HUES6 (cell line): ENCODE measurements around the gene IRF2BP2.
A peak's percentile ranks its signal among the peaks of the same experiment; 100 is the strongest.

ENCODE experiments used
- H3K27ac ChIP-seq: 2 replicates; pipeline ENCODE4 v1.7.0; 2013; ENCODE audit warnings: low read depth, mild to moderate bottlenecking, low read length, inconsistent platforms
- H3K27me3 ChIP-seq: 2 replicates; pipeline ENCODE4 v1.6.1; 2013; ENCODE audit warnings: low read length; ENCODE audit not compliant: control insufficient read depth, insufficient read depth
- H3K36me3 ChIP-seq: 2 replicates; pipeline ENCODE4 v1.6.1; 2013; ENCODE audit warnings: low read length; ENCODE audit not compliant: control insufficient read depth, insufficient read depth
- H3K4me1 ChIP-seq: 2 replicates; pipeline ENCODE4 v1.6.1; 2013; ENCODE audit warnings: low read length; ENCODE audit not compliant: control insufficient read depth, insufficient read depth
- H3K4me3 ChIP-seq: 2 replicates; pipeline ENCODE4 v1.5.1; 2013; ENCODE audit warnings: low read depth, low read length
- H3K9ac ChIP-seq: one replicate; pipeline ENCODE4 v1.6.1; 2013; ENCODE audit warnings: mild to moderate bottlenecking, low read length
- H3K9me3 ChIP-seq: 2 replicates; pipeline ENCODE4 v1.6.1; 2013; ENCODE audit warnings: low read depth, low read length; ENCODE audit not compliant: control insufficient read depth, insufficient read depth

Gene IRF2BP2

DNA sequence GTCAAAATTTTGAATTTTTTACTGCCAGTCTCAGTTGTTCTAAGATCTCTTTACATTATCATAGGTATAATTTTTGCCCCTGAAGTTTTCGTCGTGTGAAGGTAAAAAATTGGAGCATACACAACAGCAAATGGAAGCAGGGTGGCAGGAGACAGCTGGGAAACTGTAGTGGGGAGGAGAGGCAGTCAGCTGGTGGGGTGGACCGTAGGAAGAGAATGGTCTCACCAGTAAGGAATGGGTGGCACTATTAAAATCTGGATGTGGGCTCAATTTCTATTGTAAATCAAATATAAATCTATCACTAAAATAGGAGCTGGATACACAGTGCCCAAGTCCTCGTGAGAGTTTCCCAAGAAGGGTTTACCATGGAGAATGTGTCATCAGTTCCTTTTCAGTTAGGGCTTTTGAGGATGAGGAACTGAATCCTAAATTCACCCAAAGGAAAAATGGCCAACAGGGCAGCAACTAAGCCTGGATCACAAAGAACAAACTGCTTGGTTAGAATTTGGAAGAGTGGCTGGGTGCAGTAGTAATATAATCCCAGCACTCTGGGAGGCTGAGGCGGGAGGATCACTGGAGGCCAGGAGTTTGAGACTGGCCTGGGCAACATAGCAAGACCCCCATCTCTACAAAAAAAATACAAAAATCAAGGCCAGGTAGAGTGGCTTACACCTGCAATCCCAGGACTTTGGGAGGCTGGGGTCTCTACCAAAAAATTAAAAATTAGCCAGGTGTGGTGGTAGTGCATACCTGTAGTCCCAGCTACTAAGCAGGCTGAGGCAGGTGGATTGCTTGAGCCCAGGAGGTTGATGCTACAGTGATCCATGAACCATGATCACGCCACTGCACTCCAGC lies 10.5 kb upstream of the IRF2BP2 start:
- no peak overlapping the region for H3K9ac ChIP-seq
- no peaks in the 10 kb centered on the region for H3K36me3 ChIP-seq
- no peak overlapping the region for H3K27ac ChIP-seq
- H3K9me3 ChIP-seq = no peaks in the 10 kb centered on the region
- H3K4me3 ChIP-seq = no peak overlapping the region
- H3K4me1 ChIP-seq = peaks cover 37% of the 10 kb centered on the region
- H3K27me3 ChIP-seq = no peaks in the 10 kb centered on the region

DNA sequence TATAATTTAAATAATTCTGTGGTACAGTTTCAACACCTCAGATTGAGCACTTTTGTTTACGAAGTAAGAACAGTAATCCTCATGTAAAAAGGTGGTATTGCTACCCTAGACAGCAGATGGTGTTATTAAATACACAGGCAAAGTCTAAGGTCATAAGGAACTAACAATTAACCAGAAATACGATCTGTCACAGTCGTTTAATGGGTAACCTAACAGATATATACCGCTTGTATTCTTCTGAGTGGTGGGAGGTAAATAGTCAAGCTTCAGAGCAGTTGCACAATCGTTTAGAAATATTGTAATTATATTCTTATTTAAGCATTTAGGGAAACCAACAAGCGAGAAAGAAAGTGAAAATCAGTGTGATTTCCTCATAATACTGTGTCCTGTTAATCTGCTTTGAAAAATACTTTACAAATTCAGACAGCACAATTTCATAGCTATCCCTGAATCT lies 9.8 kb upstream of the IRF2BP2 start:
- Histone ChIP-seq H3K4me1 (peaks cover 37% of the 10 kb centered on the region), H3K27me3 (no peaks in the 10 kb centered on the region), H3K4me3 (no peak overlapping the region), H3K27ac (no peak overlapping the region; the same call in 1 of the 2 replicates), H3K9ac (no peak overlapping the region), H3K9me3 (no peaks in the 10 kb centered on the region), H3K36me3 (no peaks in the 10 kb centered on the region)

DNA sequence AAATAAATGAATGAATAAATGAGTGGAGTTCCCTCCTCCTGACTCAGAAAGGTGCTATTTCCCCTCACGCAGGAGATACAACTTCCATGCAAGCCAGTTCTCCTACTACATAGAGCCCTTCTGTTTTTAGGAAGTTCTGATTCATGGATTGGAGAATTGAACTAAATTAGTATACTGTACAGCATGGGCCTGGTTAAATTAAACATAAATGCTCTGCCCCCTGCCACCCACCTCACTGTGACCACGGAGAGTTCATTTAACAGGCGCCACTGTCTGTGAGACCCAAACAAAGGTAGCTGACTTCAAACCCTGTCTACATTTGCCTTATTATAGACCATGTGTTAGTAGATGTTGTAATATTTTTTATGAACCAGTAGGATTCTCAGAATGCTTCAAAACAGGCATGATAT lies 9.1 kb upstream of the IRF2BP2 start:
- H3K27me3 ChIP-seq = no peaks in the 10 kb centered on the region
- peaks cover 37% of the 10 kb centered on the region for H3K4me1 ChIP-seq
- H3K36me3 ChIP-seq = no peaks in the 10 kb centered on the region
- H3K9me3 ChIP-seq = no peaks in the 10 kb centered on the region
- H3K9ac ChIP-seq = peak overlapping the region; percentile 4
- no peak overlapping the region for H3K4me3 ChIP-seq
- peak overlapping the region; percentile 42 for H3K27ac ChIP-seq

DNA sequence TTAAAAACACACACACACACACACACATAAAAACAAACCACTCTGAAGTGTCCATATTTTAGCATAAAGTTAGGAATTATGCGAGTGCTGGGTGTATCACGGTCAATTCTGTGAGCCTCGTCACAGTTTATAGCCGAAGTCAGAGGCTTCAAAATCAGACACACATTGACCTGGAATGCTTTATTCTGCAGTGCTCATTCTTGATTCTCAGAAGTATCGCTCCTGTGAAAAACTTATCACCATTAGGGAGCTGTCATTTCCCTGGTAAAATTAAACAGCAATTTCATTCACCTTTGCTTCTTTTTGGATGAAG lies 8.7 kb upstream of the IRF2BP2 start:
- no peak overlapping the region for H3K4me3 ChIP-seq
- no peaks in the 10 kb centered on the region for H3K36me3 ChIP-seq
- H3K9ac ChIP-seq = peak overlapping the region; percentile 4
- no peaks in the 10 kb centered on the region for H3K27me3 ChIP-seq
- H3K4me1 ChIP-seq = peaks cover 37% of the 10 kb centered on the region
- H3K9me3 ChIP-seq = no peaks in the 10 kb centered on the region
- peak overlapping the region; percentile 42 for H3K27ac ChIP-seq

DNA sequence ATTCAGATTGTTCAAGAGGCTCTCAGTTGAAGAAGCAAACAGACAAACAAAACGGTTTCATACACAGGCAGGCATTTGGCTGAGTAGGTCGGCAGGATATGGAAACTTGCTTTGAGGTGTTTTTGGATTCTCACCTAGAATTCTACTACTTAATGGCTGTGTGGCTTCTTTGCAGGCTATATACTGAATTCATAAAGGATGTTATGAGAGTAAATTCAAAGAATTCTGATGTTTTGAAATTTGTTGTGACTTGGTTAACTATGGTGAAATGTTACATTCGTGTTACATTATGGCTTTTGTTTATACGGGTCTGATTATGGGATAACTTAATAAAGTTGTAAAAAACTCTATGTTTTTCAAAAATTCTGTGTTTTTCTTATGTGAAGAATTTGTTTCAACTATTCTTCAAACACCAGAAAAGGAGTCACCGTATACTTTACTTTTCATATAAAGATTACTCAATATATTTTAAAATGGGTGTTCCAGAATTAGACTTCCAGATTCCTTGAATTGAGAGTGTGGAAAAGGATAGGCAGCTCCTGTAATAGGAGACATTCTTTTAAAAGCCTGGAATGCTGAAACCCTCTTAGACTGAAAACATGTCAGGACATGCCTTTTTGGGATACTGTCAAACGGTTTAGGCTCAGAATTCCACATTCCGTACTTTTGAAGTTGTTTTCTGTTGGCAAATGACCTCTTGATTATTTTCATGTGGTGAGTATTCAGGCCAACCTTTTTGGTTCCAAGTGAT lies 8.2 kb upstream of the IRF2BP2 start:
- Histone ChIP-seq H3K4me3 (no peak overlapping the region), H3K9ac (peak overlapping the region; percentile 4), H3K27me3 (no peaks in the 10 kb centered on the region), H3K36me3 (no peaks in the 10 kb centered on the region), H3K9me3 (no peaks in the 10 kb centered on the region), H3K4me1 (peaks cover 41% of the 10 kb centered on the region), H3K27ac (peak overlapping the region; percentile 42)

DNA sequence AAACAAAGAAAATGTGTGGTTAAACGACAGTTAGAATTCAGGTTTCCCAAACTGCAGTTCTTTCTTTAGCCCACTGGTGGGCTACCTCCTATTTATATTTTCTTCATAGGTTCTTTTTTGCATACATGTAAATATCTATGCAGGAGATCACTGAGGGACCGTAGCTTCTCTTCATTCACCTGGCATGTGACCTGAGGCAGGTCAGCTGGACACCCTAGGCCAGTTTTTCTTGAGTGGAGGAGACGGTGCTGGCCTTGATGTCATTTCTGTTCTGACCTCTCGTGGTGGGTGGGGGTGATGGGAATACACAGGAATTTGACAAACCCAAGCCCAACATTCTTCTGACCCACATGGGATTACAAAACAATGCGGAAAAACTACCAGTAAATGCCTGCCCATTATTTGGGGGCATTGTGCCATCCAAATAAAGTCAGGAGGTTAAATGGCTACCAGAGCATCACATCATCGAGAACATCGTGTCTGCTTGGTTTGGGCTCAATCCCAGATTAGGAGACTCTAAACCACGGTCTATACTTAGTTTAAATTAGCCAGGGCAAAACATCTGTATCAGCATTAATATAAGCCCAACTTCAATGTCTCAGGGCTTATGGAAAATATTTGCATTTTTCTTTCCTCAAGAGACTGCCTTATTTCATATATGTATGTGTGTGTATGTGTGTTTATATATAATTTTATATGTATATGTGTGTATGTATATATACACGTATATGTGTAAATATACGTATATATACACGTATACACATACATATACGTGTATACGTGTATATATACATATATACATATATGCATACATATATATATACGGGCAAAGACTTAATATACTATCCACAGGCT lies 7.4 kb upstream of the IRF2BP2 start:
- H3K4me3 ChIP-seq = no peak overlapping the region
- no peak overlapping the region for H3K27ac ChIP-seq
- no peak overlapping the region for H3K9ac ChIP-seq
- H3K9me3 ChIP-seq = no peaks in the 10 kb centered on the region
- H3K4me1 ChIP-seq = peaks cover 49% of the 10 kb centered on the region
- H3K36me3 ChIP-seq = no peaks in the 10 kb centered on the region
- no peaks in the 10 kb centered on the region for H3K27me3 ChIP-seq

DNA sequence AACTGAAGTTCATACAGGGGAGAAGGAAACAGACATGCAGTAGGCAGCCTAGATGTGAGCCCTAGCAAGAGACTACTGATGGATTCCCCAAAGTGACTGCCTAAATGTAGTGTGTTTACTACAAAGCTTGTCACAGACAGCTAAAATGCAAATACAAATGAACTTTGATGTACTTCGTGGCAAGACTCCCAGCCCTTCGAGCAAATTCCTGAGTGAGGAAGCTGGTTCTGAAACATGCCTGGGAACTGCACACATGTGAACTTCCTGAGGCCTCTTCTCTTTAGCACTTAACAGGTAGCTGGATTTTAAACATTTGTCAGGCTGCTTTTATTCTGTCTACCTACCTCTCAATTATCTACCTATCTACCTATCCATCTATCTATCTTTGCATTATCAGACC lies 6.7 kb upstream of the IRF2BP2 start:
- Histone ChIP-seq H3K9me3 (no peaks in the 10 kb centered on the region), H3K4me3 (no peak overlapping the region), H3K27me3 (no peaks in the 10 kb centered on the region), H3K27ac (no peak overlapping the region), H3K9ac (no peak overlapping the region), H3K36me3 (no peaks in the 10 kb centered on the region), H3K4me1 (peaks cover 56% of the 10 kb centered on the region)

DNA sequence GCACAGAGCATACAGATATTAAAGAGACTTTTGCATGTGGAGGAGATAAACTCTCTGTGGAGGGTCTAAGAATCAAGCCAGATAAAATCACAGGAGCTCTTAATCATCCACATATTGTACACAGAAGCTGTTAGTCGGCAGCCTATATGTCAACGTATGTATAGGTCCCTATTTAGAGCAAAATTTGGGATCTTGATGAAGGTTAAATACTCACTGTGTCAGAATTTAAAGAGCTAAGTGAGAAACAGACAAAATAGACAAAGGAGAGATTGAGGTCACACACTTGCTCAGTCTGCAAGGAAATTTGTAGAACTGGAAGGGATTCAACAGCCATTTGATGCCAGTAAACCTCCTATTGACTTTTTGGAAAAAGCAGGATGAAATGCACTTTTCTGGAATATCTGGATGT lies 4.1 kb upstream of the IRF2BP2 start:
- peaks cover 52% of the 10 kb centered on the region for H3K4me1 ChIP-seq

DNA sequence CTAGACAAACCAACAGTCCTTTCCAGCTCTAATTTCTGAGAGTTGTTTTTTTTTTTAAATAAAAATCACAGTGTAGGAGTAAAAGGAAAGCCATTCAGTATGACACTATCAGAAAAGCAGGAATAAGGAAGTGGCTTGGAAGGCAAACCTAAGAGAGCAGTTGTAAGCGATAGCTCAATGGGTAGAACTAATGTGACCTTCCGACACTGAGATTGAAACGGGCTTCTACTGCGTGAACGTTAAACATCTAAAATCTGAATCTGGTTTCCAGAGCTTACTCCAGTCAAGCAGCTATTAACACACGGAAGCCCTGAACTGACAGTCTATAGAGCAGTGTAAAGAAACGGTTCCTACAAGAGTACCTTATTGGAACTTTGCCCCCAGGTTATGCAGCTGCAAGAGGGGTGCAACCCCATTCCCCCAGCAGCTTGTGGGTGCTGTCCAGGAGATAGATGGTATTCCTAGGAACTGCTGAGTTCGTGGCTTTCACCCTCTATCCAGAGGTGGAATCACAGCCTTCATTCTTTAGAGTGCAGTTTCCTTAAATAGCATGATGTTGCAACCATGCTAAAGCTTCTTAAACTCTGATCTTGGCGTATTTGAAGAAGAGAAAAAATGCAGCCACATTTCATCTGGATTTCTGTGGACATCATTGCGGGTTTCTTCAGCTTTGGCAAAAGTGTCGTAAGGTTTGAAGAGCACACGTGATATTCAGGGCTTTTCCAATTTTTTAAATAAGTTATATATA lies 3.3 kb upstream of the IRF2BP2 start:
- H3K27ac ChIP-seq = no peak overlapping the region
- H3K9me3 ChIP-seq = no peaks in the 10 kb centered on the region
- no peak overlapping the region for H3K9ac ChIP-seq
- H3K4me1 ChIP-seq = peaks cover 45% of the 10 kb centered on the region
- H3K36me3 ChIP-seq = 0 out of 2 replicates have a peak, but pooled peaks cover 1% of the 10 kb centered on the region
- no peak overlapping the region for H3K4me3 ChIP-seq
- H3K27me3 ChIP-seq = no peaks in the 10 kb centered on the region

More for the DNA sequence above, 4.1 kb upstream of the IRF2BP2 start:
- Histone ChIP-seq H3K27ac (no peak overlapping the region), H3K9ac (no peak overlapping the region), H3K36me3 (no peaks in the 10 kb centered on the region), H3K9me3 (no peaks in the 10 kb centered on the region), H3K27me3 (no peaks in the 10 kb centered on the region), H3K4me3 (no peak overlapping the region)

DNA sequence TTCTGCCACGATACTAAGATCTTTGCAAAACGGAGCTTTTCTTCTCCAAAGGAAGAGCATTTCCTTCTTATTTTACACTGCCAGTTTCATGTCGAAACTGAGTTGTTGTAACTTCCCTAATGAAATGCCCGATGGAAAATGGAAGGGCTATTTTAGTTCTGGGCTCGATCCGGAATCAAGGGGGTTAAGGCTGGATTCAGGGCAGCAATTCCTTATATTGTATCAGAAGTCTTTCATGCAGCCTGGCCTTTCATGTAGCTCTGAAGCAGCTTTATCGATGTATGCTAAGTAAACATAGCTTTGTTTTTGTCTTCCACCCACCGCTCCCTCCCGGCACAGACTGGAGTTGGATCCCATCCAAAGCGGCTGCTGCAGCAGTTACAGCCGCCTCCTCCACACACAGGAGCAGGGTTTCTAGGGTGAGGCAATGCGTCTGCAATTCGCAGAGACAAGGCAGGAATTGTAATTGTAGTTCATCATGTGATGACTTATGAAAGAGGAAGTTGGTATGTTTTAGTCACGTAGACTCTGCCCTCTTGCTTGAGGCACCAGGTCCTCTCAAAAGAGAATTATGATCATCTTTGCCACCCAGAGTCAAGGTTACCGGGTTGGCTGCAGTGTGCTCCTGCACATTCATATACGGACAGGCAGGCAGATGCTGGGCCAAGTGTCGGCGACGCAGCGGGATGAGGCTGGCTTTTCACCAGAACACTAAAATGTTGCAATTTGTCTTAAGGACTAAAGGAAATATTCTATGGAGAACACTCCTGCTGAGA lies 2.6 kb upstream of the IRF2BP2 start:
- no peak overlapping the region; the same call in 1 of the 2 replicates for H3K27ac ChIP-seq
- peaks cover 45% of the 10 kb centered on the region for H3K4me1 ChIP-seq
- H3K4me3 ChIP-seq = no peak overlapping the region
- H3K27me3 ChIP-seq = no peaks in the 10 kb centered on the region
- H3K9ac ChIP-seq = no peak overlapping the region
- H3K9me3 ChIP-seq = no peaks in the 10 kb centered on the region
- H3K36me3 ChIP-seq = peaks cover 9% of the 10 kb centered on the region
